PC-9 (cell line): ENCODE measurements around the gene PNPLA3. TPM values are rescaled to one million over a fixed set of nuclear protein-coding genes. Genes with fewer than 3 reads are reported as not detected.

Experiments
- BruUV-seq: library from RNA; stranded (reverse); fragments of 400-500 nt; replicated peaks from 2 replicates; lab custom pipeline; 2021; lab: Mats Ljungman, UMichigan
- CTCF ChIA-PET: fragments of 300-600 bp; sonication (Branson Sonifier 250); formaldehyde crosslinking; loops from one replicate; lab custom pipeline; 2022; ENCODE audit warnings: antibody characterized with exemption; lab: Charles Lee
- POLR2A ChIA-PET: fragments of 300-600 bp; sonication (Branson Sonifier 250); formaldehyde crosslinking; loops from one replicate; lab custom pipeline; 2022; ENCODE audit warnings: antibody characterized with exemption; ENCODE audit not compliant: unreplicated experiment; lab: Charles Lee
- DNase-seq, 2 experiments: peaks; one replicate each; pipeline versions ENCODE4 v3.0.0 to v3.0.0-alpha.2; 2015 to 2022; ENCODE audit warnings: mixed read lengths in 1 of 2
- H2AFZ ChIP-seq: fragments of 200-600 bp; sonication (generic); 2 replicates; pipeline ENCODE4 v1.8.1; 2017; ENCODE audit warnings: antibody characterized with exemption
- H3F3A ChIP-seq: fragments of 200-600 bp; sonication (generic); 2 replicates; pipeline ENCODE4 v1.8.1; 2017; ENCODE audit warnings: antibody characterized with exemption, mild to moderate bottlenecking, low read depth; ENCODE audit not compliant: insufficient read depth
- H3K27ac ChIP-seq: fragments of 200-600 bp; sonication (generic); 2 replicates; pipeline ENCODE4 v1.6.1; 2016; ENCODE audit warnings: mixed run types
- H3K27me3 ChIP-seq: fragments of 200-600 bp; sonication (generic); 2 replicates; pipeline ENCODE4 v1.6.1; 2016; ENCODE audit warnings: low read depth, mixed run types; ENCODE audit not compliant: insufficient read depth
- H3K36me3 ChIP-seq: fragments of 200-600 bp; sonication (generic); 2 replicates; pipeline ENCODE4 v1.6.1; 2016; ENCODE audit warnings: low read depth, mixed run types
- H3K4me1 ChIP-seq: fragments of 200-600 bp; sonication (generic); replicated peaks from 2 replicates; pipeline ENCODE4 v1.6.1; 2016; ENCODE audit warnings: mixed run types; ENCODE audit not compliant: insufficient read depth
- H3K4me2 ChIP-seq: fragments of 200-600 bp; sonication (generic); 2 replicates; pipeline ENCODE4 v1.6.1; 2017; ENCODE audit warnings: mixed run types
- H3K4me3 ChIP-seq: fragments of 200-600 bp; sonication (generic); 2 replicates; pipeline ENCODE4 v1.6.1; 2016; ENCODE audit warnings: mixed run types
- H3K79me2 ChIP-seq: fragments of 200-600 bp; sonication (generic); 2 replicates; pipeline ENCODE4 v1.6.1; 2017; ENCODE audit warnings: low read depth, mixed run types
- H3K9me2 ChIP-seq: fragments of 200-600 bp; sonication (generic); 2 replicates; pipeline ENCODE4 v1.8.1; 2017; ENCODE audit warnings: mild to moderate bottlenecking; ENCODE audit not compliant: insufficient read depth
- H3K9me3 ChIP-seq: fragments of 200-600 bp; sonication (generic); 2 replicates; pipeline ENCODE4 v1.8.1; 2016; ENCODE audit warnings: low read depth; ENCODE audit not compliant: insufficient read depth
- H4K20me1 ChIP-seq: fragments of 200-600 bp; sonication (generic); 2 replicates; pipeline ENCODE4 v1.8.1; 2017; ENCODE audit not compliant: insufficient read depth
- CTCF ChIP-seq: fragments of 200-600 bp; sonication (generic); conservative IDR thresholded peaks from 2 replicates; pipeline ENCODE4 v1.6.1; 2017; ENCODE audit warnings: mixed run types, antibody characterized with exemption, mild to moderate bottlenecking, moderate library complexity
- EZH2 ChIP-seq: fragments of 200-600 bp; sonication (generic); IDR thresholded peaks from 2 replicates; pipeline ENCODE4 v1.8.0; 2017; ENCODE audit warnings: antibody characterized with exemption, low read depth
- intact Hi-C: fragments of 100-400 bp; cut with micrococcal nuclease; formaldehyde crosslinking; loops from one replicate; pipeline ENCODE4 v1.10.0; 2022; ENCODE audit not compliant: unreplicated experiment
- total RNA-seq: library from RNA; stranded (reverse); gene quantifications from 2 replicates; pipeline ENCODE4 v1.2.3, GENCODE V29; 2021

The PNPLA3 gene
- total RNA-seq, 1 experiment from 2014 or later, result 26.8 TPM

GRCh38 chr22:43905681-43906080 is 17.9 kb upstream of the PNPLA3 start:
- Histone ChIP-seq H3K4me3 (no peak overlapping the region), H3K79me2 (no peaks in the 10 kb centered on the region), H3K27me3 (no peaks in the 10 kb centered on the region), H3K27ac (no peak overlapping the region), H3K9me2 (no peaks in the 10 kb centered on the region), H2AFZ (no peak overlapping the region), H3F3A (peaks cover 15% of the 10 kb centered on the region), H4K20me1 (no peaks in the 10 kb centered on the region), H3K4me2 (no peak overlapping the region), H3K36me3 (no peaks in the 10 kb centered on the region), H3K4me1 (peaks cover 24% of the 10 kb centered on the region), H3K9me3 (no peaks in the 10 kb centered on the region)
- ChIA-PET CTCF (interaction anchor here (0.5 kb wide), 1 partner anchor 311 kb away, joined by 8 read pairs; no protein-coding TSS in a partner anchor), POLR2A (no interaction called here)
- intact Hi-C loops, result no loop called here
- BruUV-seq, result no TSS peak
- DNase-seq, result no peak
- TF ChIP-seq CTCF (no peak), EZH2 (no peak)

DNA sequence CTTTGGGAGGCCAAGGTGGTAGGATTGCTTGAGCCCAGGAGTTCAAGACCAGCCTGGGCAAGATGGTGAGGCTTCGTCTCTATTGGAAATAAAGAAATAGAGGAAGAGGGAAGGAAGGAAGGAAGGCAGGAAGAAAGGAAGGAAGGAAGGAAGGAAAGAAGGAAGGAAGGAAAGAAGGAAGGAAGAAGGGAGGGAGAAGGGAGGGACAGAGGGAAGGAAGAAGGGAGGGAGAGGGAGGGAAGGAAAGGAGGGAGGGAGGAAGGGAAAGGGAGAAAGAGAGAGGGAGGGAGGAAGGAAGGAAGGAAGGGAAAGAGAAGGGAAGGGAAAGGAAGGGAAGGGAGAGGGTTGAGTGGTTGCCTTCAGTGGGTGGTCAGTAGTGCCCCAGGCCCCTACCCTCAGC is 13.9 kb upstream of the PNPLA3 start:
- Histone ChIP-seq H3K4me1 (peaks cover 4% of the 10 kb centered on the region; the same call in 1 of the 2 replicates), H3K36me3 (no peaks in the 10 kb centered on the region), H3K27me3 (no peaks in the 10 kb centered on the region), H3F3A (0 out of 2 replicates have a peak, but pooled peaks cover 3% of the 10 kb centered on the region), H4K20me1 (no peaks in the 10 kb centered on the region), H2AFZ (no peak overlapping the region), H3K4me3 (no peak overlapping the region), H3K9me3 (no peaks in the 10 kb centered on the region), H3K79me2 (no peaks in the 10 kb centered on the region), H3K9me2 (no peaks in the 10 kb centered on the region), H3K4me2 (no peak overlapping the region), H3K27ac (no peak overlapping the region)
- DNase-seq, result no peak
- intact Hi-C loops, result no loop called here
- POLR2A ChIA-PET, result no interaction called here
- TF ChIP-seq EZH2 (no peak), CTCF (no peak)
- BruUV-seq, result no TSS peak
- CTCF ChIA-PET, result no interaction called here

GRCh38 chr22:43910178-43910695 is 13.4 kb upstream of the PNPLA3 start:
- H3K4me2 ChIP-seq, result no peak overlapping the region
- no peaks in the 10 kb centered on the region for H3K9me3 ChIP-seq
- TF ChIP-seq EZH2, result no peak
- TF ChIP-seq CTCF, result no peak
- no peaks in the 10 kb centered on the region for H3K9me2 ChIP-seq
- H3K79me2 ChIP-seq, result no peaks in the 10 kb centered on the region
- H3K27ac ChIP-seq, result no peak overlapping the region
- H3K4me3 ChIP-seq, result no peak overlapping the region
- no peaks in the 10 kb centered on the region for H3K27me3 ChIP-seq
- no peaks in the 10 kb centered on the region for H4K20me1 ChIP-seq
- BruUV-seq, result no TSS peak
- CTCF ChIA-PET, result no interaction called here
- intact Hi-C loops, result no loop called here
- DNase-seq, result no peak
- POLR2A ChIA-PET, result no interaction called here
- no peaks in the 10 kb centered on the region for H3K36me3 ChIP-seq
- 0 out of 2 replicates have a peak, but pooled peaks cover 3% of the 10 kb centered on the region for H3F3A ChIP-seq
- no peak overlapping the region for H2AFZ ChIP-seq
- H3K4me1 ChIP-seq, result peaks cover 6% of the 10 kb centered on the region; the same call in 1 of the 2 replicates
